NK-92 (cell line): ENCODE measurements around the gene ALDH4A1.
"Not testable (repeated sequence)": the region's sequence is repeated elsewhere in the genome, so short reads cannot be mapped to it uniquely, and the experiment has no call there.

Experiments
- DNase-seq: peaks from one replicate; lab custom pipeline; 2025; ENCODE audit not compliant: unreplicated experiment; lab: John Stamatoyannopoulos, UW

The ALDH4A1 gene

DNA sequence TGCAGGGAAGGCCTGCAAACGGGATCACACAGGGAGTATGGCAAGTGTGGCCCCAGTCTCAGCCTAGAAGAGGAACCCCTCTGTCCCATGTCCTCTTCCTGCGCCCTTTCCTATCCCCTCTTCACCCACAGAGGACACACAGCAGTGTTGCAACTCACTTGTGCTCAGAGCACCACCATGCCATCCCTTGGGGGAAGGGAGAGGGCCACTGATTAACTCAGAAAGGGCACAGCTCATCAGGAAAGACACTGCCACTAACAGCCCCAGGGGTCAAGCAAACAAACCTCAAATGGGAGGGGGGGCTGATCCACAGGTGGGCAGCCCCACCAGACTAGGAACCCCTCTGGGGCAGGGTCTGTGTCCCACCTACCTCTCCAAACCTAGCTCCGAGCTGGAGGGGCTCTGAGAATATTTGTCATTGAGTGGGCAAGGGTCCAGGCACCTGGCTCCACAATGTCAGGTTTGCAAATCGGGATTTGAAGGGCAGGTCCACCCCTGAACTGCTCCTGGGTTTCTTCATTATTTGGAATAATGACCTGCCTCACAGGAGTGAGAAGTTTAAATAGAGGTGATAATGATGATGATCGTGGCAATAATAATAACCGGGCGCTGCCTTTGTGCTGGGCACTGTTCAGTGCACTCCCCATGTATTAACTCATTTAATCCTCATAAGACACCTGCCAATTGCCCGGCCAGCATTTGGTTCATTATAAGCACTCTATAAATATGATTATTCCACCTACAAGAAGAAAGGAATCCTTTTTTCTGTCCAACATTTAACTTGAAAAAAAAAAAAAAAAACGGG lies 1.0 kb downstream of the ALDH4A1 start:
- DNase-seq = no peak

DNA sequence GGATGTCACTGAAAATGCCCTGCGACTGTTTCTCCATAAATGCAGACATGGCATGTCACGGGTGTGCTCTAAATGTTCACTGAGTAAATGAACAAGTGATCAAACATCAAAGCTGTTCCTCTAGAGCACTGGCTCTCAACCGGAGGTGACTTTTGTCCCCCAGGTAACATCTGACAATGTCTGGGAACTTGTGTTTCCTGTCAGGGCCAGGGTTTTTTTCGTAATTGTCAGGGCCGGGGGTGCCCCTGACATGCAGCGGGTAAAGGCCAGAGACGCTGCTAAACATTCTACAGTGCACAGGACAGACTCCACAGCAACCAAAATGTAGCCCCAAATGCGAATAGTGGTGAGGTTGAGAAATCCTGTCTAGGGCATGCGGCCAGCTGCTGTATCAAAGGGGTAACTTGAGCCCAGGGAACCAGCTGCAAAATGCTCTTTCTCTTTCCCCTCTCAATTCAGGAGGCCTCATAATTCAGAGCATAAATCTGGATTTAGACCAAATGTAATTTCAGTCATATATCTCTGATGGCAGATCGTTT lies 2.0 kb downstream of the ALDH4A1 start:
- no peak for DNase-seq

DNA sequence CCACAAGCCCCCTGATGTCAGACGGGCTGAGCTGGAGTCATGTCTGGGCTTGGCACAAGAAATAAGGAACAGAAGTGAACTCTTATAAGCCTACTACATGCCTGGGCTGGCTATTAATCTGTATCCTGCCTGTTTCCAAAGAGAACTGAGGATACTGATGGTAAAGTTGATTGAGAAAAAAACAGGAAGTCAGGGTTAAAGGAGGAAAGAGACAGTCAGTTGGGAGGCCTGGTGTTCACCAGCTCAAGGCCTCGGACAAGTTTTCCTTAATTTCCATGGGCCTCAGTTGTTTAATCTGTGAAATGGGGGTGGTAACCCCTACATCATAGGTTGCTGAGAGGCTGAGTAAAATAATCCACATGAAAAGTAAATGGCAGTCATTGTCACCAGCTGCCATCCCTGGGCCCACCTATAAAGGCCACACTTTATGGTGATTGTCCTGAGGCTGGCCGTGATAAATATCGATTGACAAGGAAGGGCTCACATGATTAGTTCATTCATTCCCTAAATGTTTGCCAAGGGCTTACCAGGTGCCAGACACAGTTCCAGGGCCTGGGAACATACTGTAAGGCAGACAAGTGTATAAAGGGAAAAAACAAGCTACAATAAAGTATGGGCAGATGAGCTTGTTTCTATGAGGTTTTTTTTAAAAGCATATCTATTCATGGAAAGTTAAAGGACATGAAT lies 2.8 kb downstream of the ALDH4A1 start:
- no peak for DNase-seq

DNA sequence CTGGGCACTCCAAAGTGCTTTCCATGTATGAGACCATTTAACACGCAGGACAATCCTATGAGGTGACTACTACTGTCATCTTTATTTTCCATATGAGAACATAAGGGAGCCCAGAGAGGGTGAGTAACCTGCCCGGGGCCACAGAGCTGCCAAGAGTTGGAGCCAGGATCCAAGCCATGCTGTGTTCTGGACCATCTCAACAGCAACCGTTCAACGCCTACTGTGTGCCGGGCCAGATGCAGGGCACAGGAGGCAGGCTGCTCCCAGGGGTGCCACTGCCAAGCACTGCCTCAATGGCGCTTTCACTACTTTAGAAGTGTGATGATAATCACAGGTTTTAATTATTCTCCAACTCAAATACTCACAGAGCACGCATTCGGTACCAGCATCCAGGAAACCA lies 3.8 kb downstream of the ALDH4A1 start:
- DNase-seq = no peak

DNA sequence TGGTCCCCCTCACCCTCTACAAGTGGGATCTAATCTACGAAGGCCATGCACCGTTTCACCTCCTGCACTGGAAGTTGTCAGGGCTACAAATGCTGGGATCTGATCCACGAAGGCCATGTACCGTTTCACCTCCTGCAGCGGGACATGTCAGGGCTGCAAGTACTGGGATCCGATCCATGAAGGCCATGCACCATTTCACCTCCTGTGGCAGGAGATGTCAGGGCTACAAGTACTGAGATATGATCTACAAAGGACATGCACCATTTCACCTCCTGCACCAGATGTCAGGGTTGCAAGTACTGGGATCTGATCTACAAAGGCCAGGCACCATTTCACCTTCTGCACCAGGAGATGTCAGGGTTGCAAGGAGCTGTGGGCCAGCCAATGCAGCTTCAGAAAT lies 7.0 kb downstream of the ALDH4A1 start:
- no peak for DNase-seq

DNA sequence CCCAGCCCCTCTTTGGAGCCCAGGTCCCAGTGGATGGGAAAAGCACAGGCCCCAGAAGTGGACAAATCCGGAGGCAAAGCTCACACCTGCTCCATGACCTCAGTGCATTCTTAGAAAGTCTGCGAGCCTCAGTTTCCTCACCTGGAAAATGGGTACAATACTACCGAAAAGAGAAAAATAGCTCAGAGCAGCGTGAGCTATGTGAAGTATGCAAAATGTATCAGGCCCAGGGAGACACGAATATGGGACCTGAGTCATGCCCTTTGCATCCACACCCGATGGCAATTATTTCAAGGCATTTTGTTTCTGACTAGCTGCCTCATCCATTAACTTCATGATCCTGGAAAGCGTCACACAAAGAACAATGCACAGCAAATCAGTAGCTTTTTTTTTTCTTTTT lies 9.2 kb downstream of the ALDH4A1 start:
- no peak for DNase-seq

DNA sequence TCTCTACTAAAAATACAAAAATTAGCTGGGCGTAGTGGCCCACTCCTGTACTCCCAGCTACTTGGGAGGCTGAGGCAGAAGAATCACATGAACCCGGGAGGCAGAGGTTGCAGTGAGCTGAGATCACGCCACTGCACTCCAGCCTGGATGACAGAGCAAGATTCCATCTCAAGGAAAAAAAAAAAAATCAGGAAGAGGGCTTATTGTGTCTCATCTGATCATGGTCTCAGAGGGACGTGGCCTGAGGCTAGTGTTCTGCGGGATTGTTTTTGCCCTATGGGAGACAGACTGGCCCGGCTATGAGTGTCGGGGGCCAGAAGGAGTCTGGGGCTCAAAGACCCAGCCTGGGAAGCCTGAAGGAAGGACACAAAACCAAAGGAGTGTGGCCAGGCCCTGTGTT lies 10.5 kb downstream of the ALDH4A1 start:
- DNase-seq = not testable (repeated sequence)

DNA sequence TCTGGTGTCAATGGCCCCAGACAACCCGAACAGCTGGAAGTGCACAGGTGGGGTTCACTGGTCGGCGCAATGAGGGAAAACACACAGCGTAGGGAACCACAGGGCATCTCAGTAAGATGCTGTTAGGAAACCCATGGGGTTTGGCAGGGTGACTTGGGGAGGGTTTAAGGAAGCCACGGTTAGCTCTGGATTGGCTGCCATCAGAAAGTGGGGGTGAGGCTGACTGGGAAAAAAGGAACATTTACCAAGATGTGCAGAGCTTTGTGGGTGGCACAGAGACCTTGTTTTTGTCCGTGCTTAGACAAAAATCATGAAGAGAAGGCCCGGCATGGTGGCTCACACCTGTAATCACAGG lies 11.0 kb downstream of the ALDH4A1 start:
- no peak for DNase-seq

DNA sequence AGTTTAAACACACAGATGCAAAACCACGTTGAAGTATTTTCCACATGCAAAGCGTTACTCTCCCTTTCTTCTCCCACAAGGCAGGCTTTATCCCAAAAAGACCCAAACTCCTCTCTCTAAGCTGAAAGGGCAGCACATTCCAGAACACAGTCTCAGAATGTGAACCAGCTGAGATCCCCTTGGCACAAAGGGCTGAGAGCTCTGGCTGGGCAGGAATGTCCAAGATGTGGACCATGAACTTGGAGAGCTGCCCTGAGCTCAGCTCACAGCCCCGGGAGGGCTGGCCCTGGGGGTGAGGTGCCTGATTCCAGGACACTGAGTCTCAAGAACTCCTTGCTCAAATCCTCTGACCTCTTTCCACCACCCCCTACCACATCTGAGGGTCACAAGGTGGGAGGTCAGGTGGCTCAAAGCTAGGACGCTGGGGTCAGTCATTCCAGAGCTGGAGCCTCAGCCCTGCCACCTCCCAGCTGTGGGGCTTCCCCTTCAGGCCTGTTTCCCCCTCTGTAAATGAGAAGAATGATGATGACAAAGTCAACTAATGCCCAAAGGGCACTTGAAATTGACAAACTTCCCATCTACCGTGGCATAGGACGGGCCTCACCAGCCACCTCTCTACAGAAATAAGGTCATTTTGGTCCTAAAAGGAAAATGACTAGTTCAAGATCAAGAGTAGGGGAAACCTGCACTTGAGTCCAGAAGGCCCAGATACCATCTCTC lies 11.5 kb downstream of the ALDH4A1 start:
- DNase-seq = no peak

DNA sequence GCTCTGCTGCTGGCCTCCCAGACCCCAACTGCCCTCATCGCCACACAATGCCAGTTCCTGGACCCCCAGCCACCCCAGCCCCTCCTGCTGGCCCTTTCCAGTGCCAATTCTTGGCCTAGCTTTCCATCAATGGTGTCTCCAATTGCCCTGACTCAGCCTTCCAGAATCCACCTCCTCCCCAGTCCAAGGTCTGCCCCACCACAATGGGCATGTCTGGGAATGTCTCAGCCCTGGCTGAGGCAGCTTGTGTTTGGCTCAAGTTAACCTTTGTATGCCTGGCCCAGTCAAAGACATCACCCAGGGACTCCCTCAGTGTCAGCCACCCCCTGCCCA lies 16.4 kb downstream of the ALDH4A1 start:
- no peak for DNase-seq

DNA sequence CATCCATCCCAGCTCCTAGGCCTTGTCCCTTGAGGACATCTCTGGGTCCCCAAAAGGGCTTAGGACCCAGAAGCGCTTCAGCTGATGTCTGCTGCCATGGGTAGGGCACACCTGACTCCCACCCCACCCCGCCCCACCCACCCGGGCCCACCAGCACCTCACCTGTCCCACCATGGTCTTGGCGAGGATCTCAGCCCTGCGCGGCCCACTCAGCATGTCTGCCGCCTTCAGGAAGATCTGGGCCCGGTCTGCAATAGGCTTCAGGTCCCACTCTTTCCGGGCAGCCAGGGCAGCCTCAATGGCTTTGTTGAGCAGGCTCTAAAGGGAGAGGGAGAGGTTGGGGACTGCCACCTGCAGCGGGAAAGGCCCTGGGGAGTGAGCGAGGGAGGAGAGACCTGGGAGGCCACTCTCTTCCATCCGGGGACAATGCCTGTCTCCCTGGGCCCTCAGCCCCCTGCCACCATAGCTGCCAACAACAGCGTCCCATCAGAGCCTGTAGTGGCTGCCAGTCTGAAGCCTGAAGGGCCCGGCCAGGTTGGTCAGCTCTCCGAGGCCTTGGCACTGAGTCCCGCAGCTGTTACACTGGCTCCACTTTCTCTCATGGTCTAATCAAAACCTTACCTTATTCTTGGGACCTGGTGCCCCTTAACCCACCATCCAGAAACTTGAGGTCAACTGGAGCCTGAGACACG lies 16.9 kb downstream of the ALDH4A1 start:
- no peak for DNase-seq

DNA sequence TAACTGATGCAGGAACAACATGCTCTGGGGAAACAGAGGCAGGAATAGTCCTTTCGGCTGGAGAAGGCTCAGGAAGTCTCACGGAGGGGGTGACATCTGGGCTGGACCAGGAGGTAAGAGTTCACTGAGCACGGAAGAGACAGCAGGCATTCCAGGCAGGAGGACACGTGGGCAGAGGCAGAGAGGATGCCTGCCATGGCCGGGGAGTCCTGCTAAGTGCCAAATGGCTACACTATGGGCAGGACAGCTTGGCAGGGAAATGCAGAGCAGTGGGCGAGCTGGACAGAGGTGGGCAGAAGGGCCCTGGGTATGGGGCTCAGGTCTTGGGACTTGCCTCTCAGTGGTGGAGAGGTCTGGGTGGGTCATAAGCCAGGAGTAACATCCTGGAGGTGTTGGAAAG lies 17.6 kb downstream of the ALDH4A1 start:
- no peak for DNase-seq

DNA sequence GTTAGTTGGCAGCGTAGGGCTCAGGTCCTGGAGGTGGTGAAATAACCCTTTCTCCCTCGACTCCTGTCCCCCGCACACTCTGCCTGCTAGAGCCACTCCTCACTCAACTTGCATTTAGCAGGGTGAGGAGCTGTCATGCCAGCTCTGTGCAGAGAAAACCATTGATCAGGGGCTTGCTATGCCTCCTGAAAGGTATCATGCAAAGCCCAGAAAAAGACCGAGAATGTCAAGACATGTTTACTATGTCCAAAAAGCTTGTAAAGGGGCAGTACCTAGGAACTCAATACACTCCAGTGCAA lies 18.0 kb downstream of the ALDH4A1 start:
- DNase-seq = no peak

DNA sequence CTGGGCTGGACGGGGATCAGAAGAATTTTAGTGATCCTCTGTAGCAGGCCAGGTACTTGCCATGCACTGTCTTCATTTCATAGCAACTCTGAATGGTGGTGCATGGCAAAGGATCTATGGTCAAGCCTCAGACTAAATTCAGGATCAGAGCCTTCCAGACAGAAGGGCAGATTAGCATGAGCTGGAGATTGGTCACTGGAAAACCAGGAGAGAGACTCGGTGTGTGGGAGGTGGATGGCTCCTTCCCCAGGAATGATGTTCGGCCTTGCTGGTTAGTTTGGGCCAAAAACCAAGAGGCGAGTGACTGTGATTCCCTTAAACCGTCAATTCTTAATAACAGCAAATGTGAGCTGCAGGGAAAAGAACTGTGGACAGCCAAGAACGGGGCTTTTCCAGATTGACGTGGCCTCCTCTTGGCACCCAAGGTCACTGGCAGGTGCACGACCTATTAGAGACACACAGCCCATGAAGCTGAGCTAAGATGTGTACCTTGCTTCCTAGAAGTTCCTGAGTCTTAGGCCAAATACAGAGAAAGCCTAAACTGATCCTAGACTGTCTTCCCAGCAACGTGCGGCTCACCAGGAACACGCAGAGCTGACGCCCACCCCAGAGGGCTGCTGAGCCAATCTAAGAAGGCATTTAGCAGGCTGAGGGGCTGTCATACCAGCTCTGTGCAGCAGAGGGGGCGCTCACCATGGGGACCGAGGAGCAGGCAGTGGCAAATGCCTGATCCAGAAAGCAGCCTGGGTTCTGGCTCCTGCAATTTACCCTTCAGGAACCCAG lies 18.5 kb downstream of the ALDH4A1 start:
- DNase-seq = no peak

DNA sequence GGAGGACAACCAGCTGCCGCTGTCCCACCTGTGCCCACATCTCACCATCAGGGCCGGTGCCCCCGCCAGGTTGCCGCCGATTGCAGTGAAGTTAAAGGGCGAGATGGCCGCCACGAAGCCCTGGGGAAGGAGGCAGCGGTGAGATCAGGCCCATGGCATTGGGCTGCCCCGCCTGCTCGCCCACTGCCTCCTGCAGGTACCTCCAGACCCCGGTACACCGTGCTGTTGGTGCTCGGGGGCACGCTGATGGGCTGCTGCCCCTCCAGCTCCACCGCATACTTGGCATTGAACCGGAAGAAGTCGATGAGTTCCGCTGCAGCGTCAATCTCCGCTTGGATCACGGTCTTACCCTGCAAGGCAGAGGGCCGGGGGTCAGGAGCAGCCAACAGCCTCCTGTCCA lies 19.3 kb downstream of the ALDH4A1 start:
- no peak for DNase-seq

DNA sequence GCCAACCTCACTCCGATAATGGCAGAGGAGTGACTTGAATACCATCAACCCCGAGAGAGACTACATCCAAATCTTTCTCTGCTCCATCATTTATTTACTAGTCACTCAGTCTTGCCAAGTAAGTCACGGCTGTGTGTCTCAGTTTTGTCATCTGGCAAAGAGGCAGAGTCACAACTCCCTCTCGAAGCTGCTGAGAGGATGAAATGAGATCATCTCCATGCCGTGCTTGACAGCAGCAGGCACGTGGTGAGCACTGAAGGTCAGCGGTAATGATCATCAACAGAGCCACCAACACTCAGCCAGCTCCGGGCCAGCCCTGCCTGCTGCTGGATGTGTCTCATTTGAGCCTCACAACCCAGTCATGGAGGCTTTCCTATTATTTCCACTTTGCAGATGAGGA lies 19.9 kb downstream of the ALDH4A1 start:
- DNase-seq = no peak

DNA sequence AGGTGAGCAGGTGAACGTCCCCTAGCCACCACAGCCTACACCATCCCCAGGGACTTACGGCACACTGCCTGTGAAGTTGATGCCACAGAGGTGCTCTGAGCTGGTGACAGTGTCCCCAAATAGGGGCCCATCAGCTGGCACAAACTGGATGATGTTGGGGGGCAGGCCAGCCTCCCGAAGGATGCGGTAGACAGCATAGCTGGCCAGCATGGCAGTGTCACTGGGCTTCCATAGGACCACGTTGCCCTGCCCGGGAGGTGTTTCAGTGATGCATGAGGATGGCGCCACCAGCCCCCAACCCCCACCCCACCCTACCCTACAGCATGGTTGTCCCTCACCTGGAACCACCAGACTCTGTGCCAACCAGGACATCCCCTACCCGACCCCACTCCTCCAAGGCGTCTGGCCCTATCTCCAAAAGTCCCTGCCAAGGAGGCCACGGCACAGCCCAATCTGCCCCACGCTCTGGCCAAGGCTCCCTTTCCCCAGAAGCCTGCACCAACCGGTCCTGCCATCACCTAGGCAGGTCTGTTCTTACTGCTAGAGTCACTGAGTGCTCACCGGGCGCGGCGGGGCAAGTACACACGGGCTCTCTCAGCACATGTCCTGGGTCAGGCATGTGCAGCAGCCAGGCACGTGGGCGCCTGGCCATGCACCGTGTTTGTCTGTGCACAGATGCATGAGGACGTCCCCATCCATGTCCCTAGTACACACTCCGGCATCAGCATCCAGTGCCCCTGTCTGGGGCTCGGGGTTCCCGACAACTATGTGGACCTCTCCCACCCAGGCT lies 20.5 kb downstream of the ALDH4A1 start:
- no peak for DNase-seq

DNA sequence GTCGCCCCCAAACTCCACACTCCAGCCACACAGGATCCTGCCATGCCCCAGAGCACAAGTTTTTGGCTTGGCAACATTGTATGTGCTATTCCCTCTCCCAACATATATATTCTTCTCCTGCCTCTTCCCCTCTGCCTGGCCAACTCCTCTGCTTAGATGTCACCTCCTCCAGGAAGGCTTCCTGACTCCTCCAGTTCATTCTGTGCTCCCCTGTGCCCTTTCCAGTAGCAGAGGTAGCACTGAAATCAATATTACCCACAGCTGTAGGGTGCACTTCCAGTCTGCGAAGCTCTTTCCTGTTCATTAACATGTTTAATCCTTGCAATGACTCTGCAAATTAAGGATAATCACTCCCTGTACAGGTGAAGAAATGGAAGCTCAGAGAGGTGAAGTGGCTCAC lies 21.2 kb downstream of the ALDH4A1 start:
- DNase-seq = no peak

DNA sequence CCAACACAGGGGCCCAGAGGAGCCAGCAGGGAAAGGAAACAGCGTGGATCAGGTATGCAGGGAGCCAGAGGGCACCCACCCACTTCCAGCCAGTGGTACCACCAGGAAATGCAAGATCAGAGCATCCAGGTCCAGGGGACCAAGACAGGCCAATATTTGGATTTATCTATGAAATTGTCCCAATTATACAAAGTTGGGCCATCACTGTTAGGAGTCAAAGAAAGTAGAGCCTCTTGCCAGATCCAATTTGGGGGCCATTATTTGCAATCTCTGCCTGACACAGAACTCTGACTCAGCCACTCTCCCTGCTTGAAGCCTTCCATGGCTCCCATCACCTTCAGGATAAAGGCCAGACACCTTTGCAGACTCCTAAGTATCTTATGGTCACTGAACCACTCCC lies 21.8 kb downstream of the ALDH4A1 start:
- DNase-seq = no peak

DNA sequence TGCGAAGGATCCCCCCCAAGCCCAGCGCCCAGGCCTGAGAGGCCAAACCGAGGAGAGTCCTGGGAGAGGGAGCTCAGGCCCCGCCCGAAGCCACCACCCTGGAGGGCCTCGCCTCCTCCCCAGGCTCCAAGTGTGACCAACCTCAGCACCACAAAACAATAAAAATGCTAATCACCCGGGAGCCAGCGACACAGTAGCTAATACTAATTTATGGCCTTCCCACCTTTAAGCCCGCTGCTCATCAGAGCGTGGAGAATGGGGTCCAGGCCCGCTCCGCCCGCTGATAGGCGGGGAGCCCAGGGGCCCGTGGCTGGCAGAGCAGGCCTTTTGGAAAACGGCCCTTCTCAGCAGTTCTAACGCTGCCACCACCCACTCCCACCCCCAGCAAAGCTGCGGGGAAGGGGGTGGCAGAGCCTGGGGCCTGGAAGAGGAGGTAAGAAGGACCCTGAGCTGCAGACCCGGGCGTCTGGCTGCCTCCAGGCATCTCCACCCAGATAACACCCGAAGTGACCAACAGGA lies 22.5 kb downstream of the ALDH4A1 start:
- no peak for DNase-seq
